Cardiac fibroblast (primary cell): ENCODE data around the gene NME1.

ENCODE experiments used
- DNase-seq, 2 donors: peaks; one replicate each; pipeline versions ENCODE4 v3.0.0 to v3.0.0-alpha.2; 2010; ENCODE audit warnings: low read depth in 2 of 2
- H3K4me3 ChIP-seq, 2 donors: replicated peaks in 1 of 2; 1 replicate in 1 of 2; 2 replicates in 1 of 2; pipeline ENCODE4 v1.5.1; 2011; ENCODE audit warnings: low read depth in 2 of 2, low read length in 2 of 2, mild to moderate bottlenecking in 2 of 2, moderate library complexity in 1 of 2
- TF ChIP-seq, protein P1 (sequence below): IDR thresholded peaks from one replicate; pipeline ENCODE4 v1.5.1; 2011; ENCODE audit warnings: low read depth, mild to moderate bottlenecking, low read length, inconsistent platforms

Gene NME1

DNA sequence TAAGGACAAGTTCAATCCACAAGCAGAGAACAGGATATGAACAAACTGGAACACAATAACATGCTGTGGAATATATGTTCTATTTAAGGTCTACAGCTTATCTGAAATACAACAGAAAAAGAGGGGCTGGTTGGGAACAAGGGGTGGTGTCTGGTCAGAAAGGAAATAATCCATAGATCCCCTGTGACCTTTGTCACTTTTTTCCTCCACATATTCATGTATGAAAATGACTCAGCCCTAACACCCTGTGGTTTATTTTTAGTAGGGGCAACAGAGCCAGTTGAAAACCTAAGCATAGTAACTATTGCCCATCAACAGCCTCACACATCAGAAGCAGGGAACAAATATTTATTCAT is 20.4 kb upstream of the NME1 start:
- TF ChIP-seq, protein P1, sequence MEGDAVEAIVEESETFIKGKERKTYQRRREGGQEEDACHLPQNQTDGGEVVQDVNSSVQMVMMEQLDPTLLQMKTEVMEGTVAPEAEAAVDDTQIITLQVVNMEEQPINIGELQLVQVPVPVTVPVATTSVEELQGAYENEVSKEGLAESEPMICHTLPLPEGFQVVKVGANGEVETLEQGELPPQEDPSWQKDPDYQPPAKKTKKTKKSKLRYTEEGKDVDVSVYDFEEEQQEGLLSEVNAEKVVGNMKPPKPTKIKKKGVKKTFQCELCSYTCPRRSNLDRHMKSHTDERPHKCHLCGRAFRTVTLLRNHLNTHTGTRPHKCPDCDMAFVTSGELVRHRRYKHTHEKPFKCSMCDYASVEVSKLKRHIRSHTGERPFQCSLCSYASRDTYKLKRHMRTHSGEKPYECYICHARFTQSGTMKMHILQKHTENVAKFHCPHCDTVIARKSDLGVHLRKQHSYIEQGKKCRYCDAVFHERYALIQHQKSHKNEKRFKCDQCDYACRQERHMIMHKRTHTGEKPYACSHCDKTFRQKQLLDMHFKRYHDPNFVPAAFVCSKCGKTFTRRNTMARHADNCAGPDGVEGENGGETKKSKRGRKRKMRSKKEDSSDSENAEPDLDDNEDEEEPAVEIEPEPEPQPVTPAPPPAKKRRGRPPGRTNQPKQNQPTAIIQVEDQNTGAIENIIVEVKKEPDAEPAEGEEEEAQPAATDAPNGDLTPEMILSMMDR = no peak
- no peak overlapping the region for H3K4me3 ChIP-seq
- DNase-seq = peak in 1 of 2 donors; percentile 36

DNA sequence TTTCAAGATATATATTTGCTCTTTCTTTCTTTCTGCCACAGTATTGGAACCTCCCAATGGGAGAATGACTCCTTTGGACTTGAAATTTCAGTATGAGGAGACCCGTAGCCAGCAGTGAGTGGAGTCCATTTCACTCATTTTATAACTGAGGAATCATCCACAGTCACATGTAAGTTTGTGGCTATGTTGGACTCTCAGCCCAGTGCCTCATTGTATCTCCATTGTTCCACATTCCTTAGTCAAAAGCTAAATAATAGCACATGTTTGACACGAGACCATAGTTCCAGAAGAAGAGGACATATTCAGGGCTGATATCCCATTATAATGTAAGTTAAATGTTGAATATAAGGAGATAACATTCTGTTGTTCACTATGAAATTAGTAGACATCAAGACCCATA is 20.0 kb upstream of the NME1 start:
- DNase-seq = peak in 1 of 2 donors; percentile 26

DNA sequence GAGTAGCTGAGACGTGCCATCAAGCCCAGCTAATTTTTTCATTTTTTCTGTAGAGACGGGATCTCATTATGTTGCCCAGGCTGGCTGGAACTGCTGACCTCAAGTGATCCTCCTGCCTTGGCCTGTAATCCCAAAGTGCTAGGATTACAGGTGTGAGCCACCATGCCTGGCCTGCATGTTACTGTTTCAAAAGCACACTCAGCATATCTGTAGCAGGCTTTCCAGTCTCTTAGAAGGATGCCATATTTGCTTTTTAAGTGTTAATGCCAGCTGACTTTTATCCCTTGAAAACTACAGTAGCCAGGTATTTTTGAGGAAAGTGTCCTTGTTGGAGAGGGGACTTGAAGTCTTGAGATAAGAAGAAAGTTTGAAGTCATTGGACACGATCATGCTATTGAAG is 17.4 kb upstream of the NME1 start:
- no peak overlapping the region for H3K4me3 ChIP-seq
- TF ChIP-seq, protein P1 = no peak
- DNase-seq = no peak

More for the DNA sequence above, 20.0 kb upstream of the NME1 start:
- TF ChIP-seq, protein P1 = no peak
- H3K4me3 ChIP-seq = no peak overlapping the region

DNA sequence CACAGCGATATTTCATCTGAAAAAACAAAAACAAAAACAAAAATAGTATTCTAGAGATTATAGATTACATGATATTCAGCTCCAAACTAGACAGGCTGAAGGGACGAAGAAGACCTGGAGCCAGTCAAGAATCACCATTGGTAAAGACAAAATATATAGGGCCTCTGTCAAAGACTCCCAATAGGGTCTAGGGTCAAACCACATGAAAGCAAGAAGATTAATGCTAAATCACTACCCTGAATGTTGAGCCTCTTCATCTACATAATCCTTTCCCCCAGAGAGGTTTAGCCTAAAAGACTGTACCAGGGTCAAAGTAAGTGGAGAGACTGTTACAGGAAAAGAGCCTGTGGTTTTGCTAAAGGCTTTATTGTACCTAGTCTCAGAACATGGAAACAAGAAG is 10.8 kb upstream of the NME1 start:
- TF ChIP-seq, protein P1 = no peak
- no peak for DNase-seq
- H3K4me3 ChIP-seq = no peak overlapping the region

DNA sequence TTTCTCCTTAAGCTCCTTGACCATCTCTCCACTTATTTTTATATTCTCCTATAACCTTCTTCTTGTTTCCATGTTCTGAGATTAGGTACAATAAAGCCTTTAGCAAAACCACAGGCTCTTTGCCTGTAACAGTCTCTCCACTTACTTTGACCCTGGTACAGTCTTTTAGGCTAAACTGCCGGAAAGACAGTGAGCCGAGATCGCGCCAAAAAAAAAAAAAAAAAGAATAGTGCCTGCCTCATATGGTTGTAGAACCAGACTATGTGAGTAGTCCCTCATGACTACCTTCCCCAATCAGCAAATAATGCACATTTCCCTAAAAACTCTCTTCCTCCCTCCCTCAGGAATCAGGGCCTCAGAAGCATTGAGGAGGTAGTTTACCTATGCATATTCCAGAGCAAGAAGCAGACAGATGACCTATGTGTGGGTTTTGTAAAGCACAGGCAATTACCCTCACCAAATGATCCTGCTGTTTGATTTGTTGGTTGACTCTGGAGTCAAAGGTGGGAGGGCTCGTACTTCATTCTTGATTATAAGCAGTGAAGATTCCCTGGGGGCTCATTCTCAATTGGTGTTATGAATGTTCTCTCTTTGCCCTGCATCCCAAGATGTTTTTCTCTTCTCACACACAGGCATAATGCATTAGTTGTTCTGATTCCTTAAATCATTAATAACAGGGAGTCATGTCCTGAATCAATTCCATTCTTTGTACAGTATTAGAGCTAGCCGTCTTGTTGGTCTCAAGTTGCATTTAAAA is 8.9 kb upstream of the NME1 start:
- DNase-seq = no peak
- TF ChIP-seq, protein P1 = no peak
- H3K4me3 ChIP-seq = no peak overlapping the region

DNA sequence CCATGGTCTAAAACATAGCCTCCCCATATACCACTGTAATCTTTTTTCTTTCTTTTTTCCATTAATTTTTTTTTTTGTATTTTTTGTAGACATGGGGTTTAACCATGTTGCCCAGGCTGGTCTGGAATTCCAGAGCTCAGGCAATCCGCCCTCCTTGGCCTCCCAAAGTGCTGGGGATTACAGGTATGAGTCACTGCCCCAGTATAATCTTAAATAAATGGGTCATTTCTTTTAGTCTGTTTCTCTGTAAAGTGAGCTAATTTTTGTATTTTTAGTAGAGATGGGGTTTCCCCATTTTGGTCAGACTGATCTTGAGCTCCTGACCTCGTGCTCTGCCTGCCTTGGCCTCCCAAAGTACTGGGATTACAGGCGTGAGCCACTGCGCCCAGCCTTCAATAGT is 5.7 kb upstream of the NME1 start:
- DNase-seq = peak in 1 of 2 donors; percentile 35
- TF ChIP-seq, protein P1 = no peak
- H3K4me3 ChIP-seq = no peak overlapping the region

DNA sequence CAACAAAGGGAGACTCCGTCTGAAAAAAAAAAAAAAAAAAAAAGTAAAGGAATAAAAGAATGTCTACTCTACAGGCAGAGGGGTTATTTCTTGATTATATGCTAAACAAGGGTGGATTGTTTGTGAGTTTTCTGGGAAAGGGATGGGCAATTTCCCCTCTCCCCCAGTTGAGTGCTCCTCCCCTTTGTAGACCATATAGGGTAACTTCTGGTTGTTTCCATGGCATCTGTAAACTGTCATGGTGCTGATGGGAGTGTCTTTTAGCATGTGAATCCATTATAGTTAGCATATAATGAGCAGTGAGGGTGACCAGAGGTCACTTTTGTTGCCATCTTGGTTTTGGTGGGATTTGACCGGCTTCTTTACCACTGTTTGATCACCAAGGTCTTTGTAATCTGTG is 4.2 kb upstream of the NME1 start:
- TF ChIP-seq, protein P1 = no peak
- no peak for DNase-seq
- no peak overlapping the region for H3K4me3 ChIP-seq
